Caco-2 (cell line): ENCODE results near the gene SCN4B. TPM values are rescaled to one million over a fixed set of nuclear protein-coding genes. Genes with fewer than 3 reads are reported as not detected.

Experiments
- BruUV-seq: library from RNA; stranded (reverse); fragments of 400-500 nt; replicated peaks from 2 replicates; lab custom pipeline; 2021; lab: Mats Ljungman, UMichigan
- CTCF ChIA-PET: fragments of 300-600 bp; sonication (Branson Sonifier 250); formaldehyde crosslinking; loops from one replicate; lab custom pipeline; 2022; ENCODE audit warnings: antibody characterized with exemption; lab: Charles Lee
- POLR2A ChIA-PET: fragments of 300-600 bp; sonication (Branson Sonifier 250); formaldehyde crosslinking; loops from one replicate; lab custom pipeline; 2022; ENCODE audit warnings: antibody characterized with exemption; lab: Charles Lee
- DNase-seq, 2 experiments: peaks; one replicate each; pipeline versions ENCODE4 v3.0.0 to v3.0.0-alpha.2; 2020 to 2022
- H3K27me3 ChIP-seq: replicated peaks from 2 replicates; pipeline ENCODE4 v1.6.0; 2011; ENCODE audit warnings: low read length; ENCODE audit not compliant: control insufficient read depth, insufficient read depth
- H3K36me3 ChIP-seq: 2 replicates; pipeline ENCODE4 v1.5.1; 2011; ENCODE audit warnings: low read length; ENCODE audit not compliant: control insufficient read depth, insufficient read depth
- H3K4me1 ChIP-seq: fragments of 250-450 bp; sonication (Bioruptor Pico); 2 replicates; pipeline ENCODE4 v1.5.1; 2020; ENCODE audit warnings: mild to moderate bottlenecking
- H3K4me3 ChIP-seq: 2 replicates; pipeline ENCODE4 v1.5.1; 2011; ENCODE audit warnings: low read depth, mild to moderate bottlenecking, control low read depth, low read length
- H3K9me3 ChIP-seq: fragments of 250-450 bp; sonication (Bioruptor Pico); 2 replicates; pipeline ENCODE4 v1.5.1; 2020; ENCODE audit warnings: mild to moderate bottlenecking, moderate library complexity
- H3K27ac Mint-ChIP-seq: one replicate; pipeline ENCODE4 v1.8.0; 2022; ENCODE audit warnings: mixed read lengths; ENCODE audit not compliant: unreplicated experiment
- H3K27me3 Mint-ChIP-seq: one replicate; pipeline ENCODE4 v1.8.0; 2022; ENCODE audit warnings: mixed read lengths; ENCODE audit not compliant: insufficient read depth, unreplicated experiment
- H3K36me3 Mint-ChIP-seq: one replicate; pipeline ENCODE4 v1.8.0; 2022; ENCODE audit warnings: mild to moderate bottlenecking, mixed read lengths; ENCODE audit not compliant: insufficient read depth, unreplicated experiment
- H3K4me1 Mint-ChIP-seq: one replicate; pipeline ENCODE4 v1.8.0; 2022; ENCODE audit warnings: low read depth, mixed read lengths; ENCODE audit not compliant: unreplicated experiment
- H3K4me3 Mint-ChIP-seq: one replicate; pipeline ENCODE4 v1.8.0; 2022; ENCODE audit warnings: mild to moderate bottlenecking, moderate library complexity, mixed read lengths; ENCODE audit not compliant: unreplicated experiment
- H3K9me3 Mint-ChIP-seq: one replicate; pipeline ENCODE4 v1.8.0; 2022; ENCODE audit warnings: mixed read lengths; ENCODE audit not compliant: unreplicated experiment
- CTCF ChIP-seq, 2 experiments: fragments of 200-600 bp in 1 of 2; IDR thresholded peaks; 1 replicate in 1 of 2; 2 replicates in 1 of 2; pipeline versions ENCODE4 v1.5.1 to v1.8.0; 2011 to 2022; ENCODE audit warnings: antibody characterized with exemption in 1 of 2, control low read depth in 1 of 2, inconsistent platforms in 1 of 2, low read depth in 1 of 2, low read length in 1 of 2, mild to moderate bottlenecking in 1 of 2, moderate library complexity in 1 of 2; ENCODE audit not compliant: insufficient read depth in 1 of 2, severe bottlenecking in 1 of 2, unreplicated experiment in 1 of 2
- intact Hi-C: fragments of 100-400 bp; cut with micrococcal nuclease; formaldehyde crosslinking; loops from one replicate; pipeline ENCODE4 v1.10.0; 2022; ENCODE audit not compliant: unreplicated experiment
- total RNA-seq: library from RNA; stranded (reverse); gene quantifications from 2 replicates; pipeline ENCODE4 v1.2.3, GENCODE V29; 2022

Gene SCN4B
- total RNA-seq, 1 experiment from 2014 or later: 0.70 TPM

- Mint-ChIP-seq H3K4me1 (no peaks in the 10 kb centered on the region), H3K27me3 (no peaks in the 10 kb centered on the region)
- CTCF ChIA-PET: no interaction called here
These were observed 43.4 kb downstream of the SCN4B start for GRCh38 chr11:118109231-118109630.

GRCh38 chr11:118108513-118108912, 44.1 kb downstream of the SCN4B start:
- intact Hi-C loops: no loop called here

More at GRCh38 chr11:118109231-118109630, 43.4 kb downstream of the SCN4B start:
- POLR2A ChIA-PET: no interaction called here
- no peak for TF ChIP-seq CTCF (IDR thresholded peaks at IDR 0.05; ENCODE audit: insufficient read depth in 1 of 2, low read depth in 1 of 2, low read length in 1 of 2, severe bottlenecking in 1 of 2, unreplicated experiment in 1 of 2)
- DNase-seq: no peak
- Histone ChIP-seq H3K27me3 (no peaks in the 10 kb centered on the region), H3K9me3 (no peaks in the 10 kb centered on the region), H3K4me3 (no peak overlapping the region), H3K4me1 (no peaks in the 10 kb centered on the region), H3K36me3 (no peaks in the 10 kb centered on the region)
- no peaks in the 10 kb centered on the region for H3K36me3 Mint-ChIP-seq
- H3K4me3 Mint-ChIP-seq: no peak overlapping the region
- no TSS peak for BruUV-seq
- no peaks in the 10 kb centered on the region for H3K9me3 Mint-ChIP-seq
- intact Hi-C loops: no loop called here
- no peak overlapping the region for H3K27ac Mint-ChIP-seq

GRCh38 chr11:118106789-118107335, 45.8 kb downstream of the SCN4B start:
- Mint-ChIP-seq H3K9me3 (no peaks in the 10 kb centered on the region), H3K27ac (no peak overlapping the region), H3K4me1 (no peaks in the 10 kb centered on the region), H3K4me3 (no peak overlapping the region), H3K36me3 (no peaks in the 10 kb centered on the region), H3K27me3 (no peaks in the 10 kb centered on the region)
- H3K27me3 ChIP-seq: no peaks in the 10 kb centered on the region
- ChIA-PET POLR2A (no interaction called here), CTCF (interaction anchor here (0.7 kb wide), 1 partner anchor 12 kb away, joined by 4 read pairs; no protein-coding TSS in a partner anchor)
- no peak for DNase-seq
- TF ChIP-seq CTCF (IDR thresholded peaks at IDR 0.05; ENCODE audit: insufficient read depth in 1 of 2, low read depth in 1 of 2, low read length in 1 of 2, severe bottlenecking in 1 of 2, unreplicated experiment in 1 of 2): no peak
- H3K4me1 ChIP-seq: no peaks in the 10 kb centered on the region
- no peaks in the 10 kb centered on the region for H3K36me3 ChIP-seq
- intact Hi-C loops: no loop called here
- no peak overlapping the region for H3K4me3 ChIP-seq
- BruUV-seq: no TSS peak
- H3K9me3 ChIP-seq: no peaks in the 10 kb centered on the region

More at GRCh38 chr11:118108513-118108912, 44.1 kb downstream of the SCN4B start:
- Mint-ChIP-seq H3K4me3 (no peak overlapping the region), H3K36me3 (no peaks in the 10 kb centered on the region), H3K27ac (no peak overlapping the region), H3K4me1 (no peaks in the 10 kb centered on the region), H3K9me3 (no peaks in the 10 kb centered on the region), H3K27me3 (no peaks in the 10 kb centered on the region)
- Histone ChIP-seq H3K36me3 (no peaks in the 10 kb centered on the region), H3K27me3 (no peaks in the 10 kb centered on the region), H3K4me1 (no peaks in the 10 kb centered on the region), H3K9me3 (no peaks in the 10 kb centered on the region), H3K4me3 (no peak overlapping the region)
- no peak for TF ChIP-seq CTCF (IDR thresholded peaks at IDR 0.05; ENCODE audit: insufficient read depth in 1 of 2, low read depth in 1 of 2, low read length in 1 of 2, severe bottlenecking in 1 of 2, unreplicated experiment in 1 of 2)
- no TSS peak for BruUV-seq
- ChIA-PET CTCF (no interaction called here), POLR2A (no interaction called here)
- DNase-seq: no peak
